ENCODE data around the gene SH2D3A. TPM values are rescaled to one million over a fixed set of nuclear protein-coding genes. Genes with fewer than 3 reads are reported as not detected.

The SH2D3A gene
- total and polyA plus RNA-seq, 2 donors (not counting 1 experiment from before 2014, with no cell fraction given): not detected

GRCh38 chr19:6729573-6730152 is 37.6 kb downstream of the SH2D3A start:
- H3K79me2 ChIP-seq (ENCODE audit: control insufficient read depth, insufficient read depth, low read length): no peaks in the 10 kb centered on the region
- no peaks in the 10 kb centered on the region for H4K20me1 ChIP-seq (ENCODE audit: control insufficient read depth, extremely low read depth, insufficient read depth, low read length)
- no peaks in the 10 kb centered on the region for H3K27me3 ChIP-seq (ENCODE audit: control insufficient read depth, insufficient read depth, low read length)
- H3K4me3 ChIP-seq (replicated peaks in 1 of 4; ENCODE audit: control extremely low read depth in 1 of 4, insufficient read depth in 1 of 4, low read depth in 3 of 4, low read length in 4 of 4): no peak overlapping the region
- H3K9ac ChIP-seq (ENCODE audit: insufficient read depth, low read length): no peak overlapping the region
- DNase-seq (ENCODE audit: low read depth in 2 of 2): no peak
- no peaks in the 10 kb centered on the region for H3K9me3 ChIP-seq (ENCODE audit: control insufficient read depth, insufficient read depth, low read depth, low read length)
- H2AFZ ChIP-seq (ENCODE audit: low read length): no peak overlapping the region
- H3K27ac ChIP-seq (ENCODE audit: insufficient read depth, low read length): no peak overlapping the region
- H3K4me2 ChIP-seq (ENCODE audit: extremely low read depth, insufficient read depth, low read length): no peak overlapping the region
- H3K36me3 ChIP-seq (ENCODE audit: control insufficient read depth, insufficient read depth, low read length): peaks cover 3% of the 10 kb centered on the region
- no peak for TF ChIP-seq EZH2 (IDR thresholded peaks at IDR 0.05; ENCODE audit: low read length, missing control alignments)
- TF ChIP-seq, protein P1, sequence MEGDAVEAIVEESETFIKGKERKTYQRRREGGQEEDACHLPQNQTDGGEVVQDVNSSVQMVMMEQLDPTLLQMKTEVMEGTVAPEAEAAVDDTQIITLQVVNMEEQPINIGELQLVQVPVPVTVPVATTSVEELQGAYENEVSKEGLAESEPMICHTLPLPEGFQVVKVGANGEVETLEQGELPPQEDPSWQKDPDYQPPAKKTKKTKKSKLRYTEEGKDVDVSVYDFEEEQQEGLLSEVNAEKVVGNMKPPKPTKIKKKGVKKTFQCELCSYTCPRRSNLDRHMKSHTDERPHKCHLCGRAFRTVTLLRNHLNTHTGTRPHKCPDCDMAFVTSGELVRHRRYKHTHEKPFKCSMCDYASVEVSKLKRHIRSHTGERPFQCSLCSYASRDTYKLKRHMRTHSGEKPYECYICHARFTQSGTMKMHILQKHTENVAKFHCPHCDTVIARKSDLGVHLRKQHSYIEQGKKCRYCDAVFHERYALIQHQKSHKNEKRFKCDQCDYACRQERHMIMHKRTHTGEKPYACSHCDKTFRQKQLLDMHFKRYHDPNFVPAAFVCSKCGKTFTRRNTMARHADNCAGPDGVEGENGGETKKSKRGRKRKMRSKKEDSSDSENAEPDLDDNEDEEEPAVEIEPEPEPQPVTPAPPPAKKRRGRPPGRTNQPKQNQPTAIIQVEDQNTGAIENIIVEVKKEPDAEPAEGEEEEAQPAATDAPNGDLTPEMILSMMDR (conservative IDR thresholded peaks at IDR 0.05 in 1 of 2, IDR thresholded peaks at IDR 0.05 in 1 of 2; ENCODE audit: low read depth in 1 of 2, low read length in 2 of 2): no peak
- H3K4me1 ChIP-seq (ENCODE audit: control insufficient read depth, extremely low read depth, insufficient read depth, low read length): no peaks in the 10 kb centered on the region

DNA sequence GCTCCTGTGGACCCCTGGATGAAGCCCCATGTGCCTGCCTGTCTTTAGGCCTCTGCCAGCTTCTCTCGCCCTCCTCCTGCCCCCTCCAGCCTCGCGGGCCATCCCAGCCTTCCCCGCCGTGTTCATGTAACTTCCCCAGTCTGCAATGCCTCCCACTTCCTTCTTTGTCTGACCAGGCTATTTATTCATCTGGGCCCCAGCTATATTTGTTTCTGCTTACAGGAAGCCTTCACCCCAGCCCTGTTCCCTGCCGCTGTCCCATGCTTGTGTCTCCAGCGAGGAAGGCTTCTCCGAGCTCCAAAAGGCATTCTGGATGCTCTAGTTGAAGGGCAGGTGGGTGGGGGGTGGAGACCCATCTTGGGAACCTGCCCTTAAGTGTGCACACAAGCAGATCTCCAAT is 38.9 kb downstream of the SH2D3A start:
- no peak overlapping the region for H3K9ac ChIP-seq (ENCODE audit: insufficient read depth, low read length)
- H4K20me1 ChIP-seq (ENCODE audit: control insufficient read depth, extremely low read depth, insufficient read depth, low read length): no peaks in the 10 kb centered on the region
- no peaks in the 10 kb centered on the region for H3K79me2 ChIP-seq (ENCODE audit: control insufficient read depth, insufficient read depth, low read length)
- no peaks in the 10 kb centered on the region for H3K9me3 ChIP-seq (ENCODE audit: control insufficient read depth, insufficient read depth, low read depth, low read length)
- H3K4me3 ChIP-seq (replicated peaks in 1 of 4; ENCODE audit: control extremely low read depth in 1 of 4, insufficient read depth in 1 of 4, low read depth in 3 of 4, low read length in 4 of 4): no peak overlapping the region
- H3K4me1 ChIP-seq (ENCODE audit: control insufficient read depth, extremely low read depth, insufficient read depth, low read length): no peaks in the 10 kb centered on the region
- peaks cover 3% of the 10 kb centered on the region for H3K36me3 ChIP-seq (ENCODE audit: control insufficient read depth, insufficient read depth, low read length)
- no peak for DNase-seq (ENCODE audit: low read depth in 2 of 2)
- no peak overlapping the region for H3K27ac ChIP-seq (ENCODE audit: insufficient read depth, low read length)
- no peak overlapping the region for H3K4me2 ChIP-seq (ENCODE audit: extremely low read depth, insufficient read depth, low read length)
- H3K27me3 ChIP-seq (ENCODE audit: control insufficient read depth, insufficient read depth, low read length): no peaks in the 10 kb centered on the region
- H2AFZ ChIP-seq (ENCODE audit: low read length): no peak overlapping the region
- TF ChIP-seq EZH2 (IDR thresholded peaks at IDR 0.05; ENCODE audit: low read length, missing control alignments): no peak
- TF ChIP-seq, protein P1 (conservative IDR thresholded peaks at IDR 0.05 in 1 of 2, IDR thresholded peaks at IDR 0.05 in 1 of 2; ENCODE audit: low read depth in 1 of 2, low read length in 2 of 2): no peak

- no peaks in the 10 kb centered on the region for H3K4me1 ChIP-seq (ENCODE audit: control insufficient read depth, extremely low read depth, insufficient read depth, low read length)
- H3K79me2 ChIP-seq (ENCODE audit: control insufficient read depth, insufficient read depth, low read length): no peaks in the 10 kb centered on the region
- no peak for DNase-seq (ENCODE audit: low read depth in 2 of 2)
- H4K20me1 ChIP-seq (ENCODE audit: control insufficient read depth, extremely low read depth, insufficient read depth, low read length): no peaks in the 10 kb centered on the region
- H3K4me2 ChIP-seq (ENCODE audit: extremely low read depth, insufficient read depth, low read length): no peak overlapping the region
- TF ChIP-seq EZH2 (IDR thresholded peaks at IDR 0.05; ENCODE audit: low read length, missing control alignments): no peak
- TF ChIP-seq, protein P1 (conservative IDR thresholded peaks at IDR 0.05 in 1 of 2, IDR thresholded peaks at IDR 0.05 in 1 of 2; ENCODE audit: low read depth in 1 of 2, low read length in 2 of 2): no peak
- no peaks in the 10 kb centered on the region for H3K36me3 ChIP-seq (ENCODE audit: control insufficient read depth, insufficient read depth, low read length)
- H3K4me3 ChIP-seq (replicated peaks in 1 of 4; ENCODE audit: control extremely low read depth in 1 of 4, insufficient read depth in 1 of 4, low read depth in 3 of 4, low read length in 4 of 4): no peak overlapping the region
- no peak overlapping the region for H3K27ac ChIP-seq (ENCODE audit: insufficient read depth, low read length)
- H3K27me3 ChIP-seq (ENCODE audit: control insufficient read depth, insufficient read depth, low read length): no peaks in the 10 kb centered on the region
- no peak overlapping the region for H3K9ac ChIP-seq (ENCODE audit: insufficient read depth, low read length)
- no peak overlapping the region for H2AFZ ChIP-seq (ENCODE audit: low read length)
- no peaks in the 10 kb centered on the region for H3K9me3 ChIP-seq (ENCODE audit: control insufficient read depth, insufficient read depth, low read depth, low read length)
Observed at GRCh38 chr19:6725513-6726231, 41.6 kb downstream of the SH2D3A start.

Data from fibroblast of lung (primary cell).